Osteoblast (primary cell): ENCODE results near the gene AOC3. TPM values are rescaled to one million over a fixed set of nuclear protein-coding genes. Genes with fewer than 3 reads are reported as not detected.

Source experiments
- DNase-seq: peaks from one replicate; pipeline ENCODE4 v3.0.0; 2011; ENCODE audit warnings: low spot score, mixed read lengths; ENCODE audit not compliant: insufficient read length; ENCODE audit errors: missing footprints
- H2AFZ ChIP-seq: 2 replicates; pipeline ENCODE4 v1.6.0; 2011; ENCODE audit warnings: mild to moderate bottlenecking, low read length
- H3K27ac ChIP-seq: 2 replicates; pipeline ENCODE4 v1.5.1; 2011; ENCODE audit warnings: mild to moderate bottlenecking, low read depth, low read length, moderate library complexity
- H3K27me3 ChIP-seq: 2 replicates; pipeline ENCODE4 v1.6.0; 2012; ENCODE audit warnings: mild to moderate bottlenecking, control low read depth, inconsistent platforms, low read length, moderate library complexity; ENCODE audit not compliant: insufficient read depth
- H3K36me3 ChIP-seq: 2 replicates; pipeline ENCODE4 v1.5.1; 2011; ENCODE audit warnings: mild to moderate bottlenecking, low read length, control low read depth, moderate library complexity; ENCODE audit not compliant: insufficient read depth
- H3K4me1 ChIP-seq: 2 replicates; pipeline ENCODE4 v1.5.1; 2011; ENCODE audit warnings: mild to moderate bottlenecking, low read length, control low read depth, moderate library complexity; ENCODE audit not compliant: insufficient read depth
- H3K4me2 ChIP-seq: 2 replicates; pipeline ENCODE4 v1.6.0; 2011; ENCODE audit warnings: mild to moderate bottlenecking, low read length; ENCODE audit not compliant: insufficient read depth
- H3K4me3 ChIP-seq: fragments of 200-600 bp; sonication (generic); 3 replicates; pipeline ENCODE4 v1.5.1; 2012; ENCODE audit warnings: mild to moderate bottlenecking, low read length, inconsistent platforms; ENCODE audit not compliant: insufficient read depth
- H3K79me2 ChIP-seq: 2 replicates; pipeline ENCODE4 v1.6.0; 2012; ENCODE audit warnings: mild to moderate bottlenecking, low read length, control low read depth, inconsistent platforms; ENCODE audit not compliant: insufficient read depth
- H3K9me3 ChIP-seq: 2 replicates; pipeline ENCODE4 v1.5.1; 2011; ENCODE audit warnings: low read depth, low read length, control low read depth
- H4K20me1 ChIP-seq: 2 replicates; pipeline ENCODE4 v1.6.0; 2012; ENCODE audit warnings: mild to moderate bottlenecking, low read length, control low read depth; ENCODE audit not compliant: insufficient read depth
- CTCF ChIP-seq: IDR thresholded peaks from 2 replicates; pipeline ENCODE4 v1.5.1; 2011; ENCODE audit warnings: mild to moderate bottlenecking, low read depth, low read length, moderate library complexity; ENCODE audit errors: extremely low read depth
- total RNA-seq: library from RNA; depleted of rRNA; stranded (reverse); fragments of >200 nt; gene quantifications from 2 replicates; pipeline ENCODE4 v1.2.3, GENCODE V29; 2012

The AOC3 gene
- total RNA-seq, 1 donor: not detected

- H3K4me3 ChIP-seq: no peak overlapping the region
- no peak overlapping the region for H3K27ac ChIP-seq
- no peak for DNase-seq
- H3K4me1 ChIP-seq: peaks cover 10% of the 10 kb centered on the region
- H3K9me3 ChIP-seq: no peaks in the 10 kb centered on the region
- H3K79me2 ChIP-seq: peaks cover 38% of the 10 kb centered on the region
- peaks cover 55% of the 10 kb centered on the region for H3K36me3 ChIP-seq
- H2AFZ ChIP-seq: no peak overlapping the region
- H3K4me2 ChIP-seq: no peak overlapping the region
- TF ChIP-seq CTCF: no peak
- peaks cover 13% of the 10 kb centered on the region for H4K20me1 ChIP-seq
- H3K27me3 ChIP-seq: no peaks in the 10 kb centered on the region
Observed at GRCh38 chr17:42835732-42836131, 15.3 kb upstream of the AOC3 start.

- Histone ChIP-seq H3K4me2 (no peak overlapping the region), H3K4me3 (no peak overlapping the region), H4K20me1 (peaks cover 30% of the 10 kb centered on the region), H2AFZ (no peak overlapping the region), H3K27me3 (no peaks in the 10 kb centered on the region), H3K4me1 (peaks cover 15% of the 10 kb centered on the region), H3K36me3 (peaks cover 68% of the 10 kb centered on the region), H3K9me3 (no peaks in the 10 kb centered on the region), H3K79me2 (peaks cover 4% of the 10 kb centered on the region), H3K27ac (no peak overlapping the region)
- peak; percentile 68 for DNase-seq
- no peak for TF ChIP-seq CTCF
Observed at GRCh38 chr17:42841975-42842685, 8.9 kb upstream of the AOC3 start.

GRCh38 chr17:42843358-42843934 is 7.6 kb upstream of the AOC3 start:
- H3K4me1 ChIP-seq: peaks cover 16% of the 10 kb centered on the region
- peak; percentile 95 for DNase-seq
- H3K79me2 ChIP-seq: no peaks in the 10 kb centered on the region
- peaks cover 55% of the 10 kb centered on the region for H3K36me3 ChIP-seq
- no peak overlapping the region for H3K4me2 ChIP-seq
- no peak overlapping the region for H3K27ac ChIP-seq
- no peak overlapping the region for H3K4me3 ChIP-seq
- H2AFZ ChIP-seq: no peak overlapping the region
- peaks cover 29% of the 10 kb centered on the region for H4K20me1 ChIP-seq
- TF ChIP-seq CTCF: peak; percentile 100
- H3K27me3 ChIP-seq: no peaks in the 10 kb centered on the region
- H3K9me3 ChIP-seq: no peaks in the 10 kb centered on the region

- Histone ChIP-seq H3K4me2 (no peak within 1 kb of the TSS), H2AFZ (no peak within 1 kb of the TSS), H3K79me2 (no peaks in the 10 kb centered on the region), H3K9me3 (no peaks in the 10 kb centered on the region), H3K4me3 (no peak within 1 kb of the TSS), H3K36me3 (peaks cover 47% of the 10 kb centered on the region), H3K27ac (no peak within 1 kb of the TSS), H4K20me1 (peaks cover 29% of the 10 kb centered on the region), H3K4me1 (peaks cover 16% of the 10 kb centered on the region), H3K27me3 (peaks cover 7% of the 10 kb centered on the region)
- DNase-seq: no peak
- TF ChIP-seq CTCF: no peak
Observed at GRCh38 chr17:42844271-42844670, 6.7 kb upstream of the AOC3 start, which contains the start of gene AOC2. TSS of gene AOC2 (plus strand) at chr17:42844580. CDS start at chr17:42844627, 47 bp downstream.
